ENCODE data around the gene MDFIC. TPM values are rescaled to one million over a fixed set of nuclear protein-coding genes. Genes with fewer than 3 reads are reported as not detected.

Gene MDFIC
- total RNA-seq, 1 donor from 2014 or later = 13.3 TPM

DNA sequence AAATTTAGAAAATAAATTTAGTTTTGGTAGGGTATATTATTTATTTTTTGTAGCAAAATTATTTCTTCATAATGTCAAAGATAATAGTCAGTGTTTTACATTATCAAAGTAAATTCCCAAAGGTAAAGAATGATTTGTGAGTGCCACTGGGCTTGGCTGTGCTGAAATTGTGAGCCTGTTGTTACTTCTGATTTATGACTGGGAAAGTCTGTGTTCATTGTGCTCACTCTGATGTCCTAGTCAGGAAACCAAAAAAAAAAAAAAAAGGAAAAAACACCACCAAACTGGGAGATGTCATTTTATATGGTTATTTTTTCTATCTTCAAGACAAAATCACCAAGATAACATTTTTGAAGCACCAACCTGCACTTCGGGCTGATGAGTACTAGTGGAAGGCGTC lies 44.3 kb downstream of the MDFIC start:
- intact Hi-C loops (cut with DNase I) = no loop called here
- TF ChIP-seq, protein P1, sequence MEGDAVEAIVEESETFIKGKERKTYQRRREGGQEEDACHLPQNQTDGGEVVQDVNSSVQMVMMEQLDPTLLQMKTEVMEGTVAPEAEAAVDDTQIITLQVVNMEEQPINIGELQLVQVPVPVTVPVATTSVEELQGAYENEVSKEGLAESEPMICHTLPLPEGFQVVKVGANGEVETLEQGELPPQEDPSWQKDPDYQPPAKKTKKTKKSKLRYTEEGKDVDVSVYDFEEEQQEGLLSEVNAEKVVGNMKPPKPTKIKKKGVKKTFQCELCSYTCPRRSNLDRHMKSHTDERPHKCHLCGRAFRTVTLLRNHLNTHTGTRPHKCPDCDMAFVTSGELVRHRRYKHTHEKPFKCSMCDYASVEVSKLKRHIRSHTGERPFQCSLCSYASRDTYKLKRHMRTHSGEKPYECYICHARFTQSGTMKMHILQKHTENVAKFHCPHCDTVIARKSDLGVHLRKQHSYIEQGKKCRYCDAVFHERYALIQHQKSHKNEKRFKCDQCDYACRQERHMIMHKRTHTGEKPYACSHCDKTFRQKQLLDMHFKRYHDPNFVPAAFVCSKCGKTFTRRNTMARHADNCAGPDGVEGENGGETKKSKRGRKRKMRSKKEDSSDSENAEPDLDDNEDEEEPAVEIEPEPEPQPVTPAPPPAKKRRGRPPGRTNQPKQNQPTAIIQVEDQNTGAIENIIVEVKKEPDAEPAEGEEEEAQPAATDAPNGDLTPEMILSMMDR (IDR thresholded peaks at IDR 0.05) = no peak
- no peaks in the 10 kb centered on the region for H3K4me1 ChIP-seq
- no peak overlapping the region for H3K27ac ChIP-seq
- DNase-seq (ENCODE audit: low spot score in 2 of 2) = no peak
- no peaks in the 10 kb centered on the region for H3K9me3 ChIP-seq
- no peaks in the 10 kb centered on the region for H3K27me3 ChIP-seq
- H3K4me3 ChIP-seq = no peak overlapping the region
- no peaks in the 10 kb centered on the region for H3K36me3 ChIP-seq

DNA sequence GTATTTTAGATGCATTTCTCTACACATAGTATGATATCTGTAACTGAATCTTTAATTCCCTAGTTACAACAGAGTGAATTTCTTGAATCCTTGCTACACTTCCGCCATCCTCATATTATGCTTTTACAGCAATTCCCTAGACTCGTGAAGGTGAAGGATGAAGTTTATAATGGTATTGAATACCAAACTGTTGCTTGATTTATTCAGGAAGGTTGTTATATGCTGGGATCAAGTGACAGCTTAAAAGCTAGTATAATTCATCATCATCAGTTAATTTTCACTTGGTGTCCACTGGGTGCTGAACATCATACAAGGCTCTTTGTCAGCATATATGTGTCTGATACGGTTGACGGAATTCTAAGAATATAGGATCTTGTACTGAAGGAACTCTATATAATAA lies 47.2 kb downstream of the MDFIC start:
- Histone ChIP-seq H3K36me3 (no peaks in the 10 kb centered on the region), H3K27ac (no peak overlapping the region), H3K9me3 (no peaks in the 10 kb centered on the region), H3K27me3 (no peaks in the 10 kb centered on the region), H3K4me1 (no peaks in the 10 kb centered on the region), H3K4me3 (no peak overlapping the region)
- intact Hi-C loops (cut with DNase I) = no loop called here
- DNase-seq (ENCODE audit: low spot score in 2 of 2) = no peak
- TF ChIP-seq, protein P1 (IDR thresholded peaks at IDR 0.05) = no peak

DNA sequence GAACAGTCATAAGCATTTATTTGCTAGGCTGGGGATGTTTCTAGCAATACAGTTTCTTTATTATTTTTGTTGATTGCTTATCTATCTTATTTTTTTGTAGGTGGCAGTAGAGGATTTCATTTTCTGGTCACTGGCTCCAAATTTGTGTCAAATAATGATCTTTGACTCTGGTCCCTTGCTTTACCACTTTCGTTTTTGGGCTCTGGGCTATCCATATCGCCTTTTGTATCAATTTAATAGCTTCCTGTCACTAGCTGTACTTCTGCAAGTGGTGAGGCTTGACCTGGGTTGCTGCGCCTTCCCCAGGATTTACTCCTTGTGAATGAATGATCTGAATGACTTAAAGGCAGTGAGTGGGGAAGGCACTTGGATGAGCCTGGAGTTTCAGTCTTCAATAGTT lies 48.4 kb downstream of the MDFIC start:
- no peak overlapping the region for H3K27ac ChIP-seq
- H3K4me1 ChIP-seq = no peaks in the 10 kb centered on the region
- no peaks in the 10 kb centered on the region for H3K36me3 ChIP-seq
- H3K4me3 ChIP-seq = no peak overlapping the region
- intact Hi-C loops (cut with DNase I) = no loop called here
- TF ChIP-seq, protein P1 (IDR thresholded peaks at IDR 0.05) = no peak
- no peak for DNase-seq (ENCODE audit: low spot score in 2 of 2)
- no peaks in the 10 kb centered on the region for H3K9me3 ChIP-seq
- H3K27me3 ChIP-seq = no peaks in the 10 kb centered on the region

DNA sequence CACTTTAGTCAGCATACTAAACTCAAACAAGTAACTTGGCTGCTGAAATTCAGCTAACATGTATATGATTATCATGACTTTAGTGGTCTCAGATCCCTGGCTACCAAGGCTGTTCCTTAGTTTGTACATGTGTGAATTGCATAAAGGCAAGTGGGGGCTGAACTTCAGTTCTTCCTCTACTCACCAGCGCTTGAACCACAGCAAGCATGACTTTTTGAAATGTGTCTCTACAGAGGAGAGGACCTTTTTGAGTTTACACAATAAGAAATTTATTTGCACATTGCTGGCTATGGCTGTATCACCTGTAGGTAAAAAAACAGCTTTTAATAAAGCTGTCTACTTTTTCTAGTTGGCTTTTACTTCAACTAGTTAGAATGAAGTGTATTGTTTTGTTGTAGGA lies 48.8 kb downstream of the MDFIC start:
- Histone ChIP-seq H3K4me3 (no peak overlapping the region), H3K27me3 (no peaks in the 10 kb centered on the region), H3K27ac (no peak overlapping the region), H3K9me3 (no peaks in the 10 kb centered on the region), H3K36me3 (no peaks in the 10 kb centered on the region), H3K4me1 (no peaks in the 10 kb centered on the region)
- no peak for DNase-seq (ENCODE audit: low spot score in 2 of 2)
- intact Hi-C loops (cut with DNase I) = no loop called here
- TF ChIP-seq, protein P1 (IDR thresholded peaks at IDR 0.05) = no peak

DNA sequence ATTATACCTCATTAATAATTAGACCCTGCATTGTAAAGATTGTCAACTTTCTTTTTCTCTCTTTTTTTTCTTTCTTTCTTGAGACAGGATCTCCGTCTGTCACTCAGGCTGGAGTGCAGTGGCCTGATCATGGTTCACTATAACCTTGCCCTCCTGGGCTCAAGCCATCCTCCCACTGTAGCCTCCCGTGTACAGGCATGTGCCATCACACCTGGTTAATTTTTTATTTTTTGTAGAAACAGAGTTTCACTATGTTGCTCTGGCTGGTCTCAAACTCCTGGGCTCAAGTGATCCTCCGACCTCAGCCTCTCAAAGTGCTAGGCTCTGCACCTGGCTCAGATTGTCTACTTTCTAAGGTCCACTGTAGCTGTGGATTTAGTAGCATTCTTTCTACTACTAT lies 50.7 kb downstream of the MDFIC start:
- H3K27me3 ChIP-seq = no peaks in the 10 kb centered on the region
- intact Hi-C loops (cut with DNase I) = no loop called here
- H3K27ac ChIP-seq = no peak overlapping the region
- TF ChIP-seq, protein P1 (IDR thresholded peaks at IDR 0.05) = no peak
- H3K36me3 ChIP-seq = no peaks in the 10 kb centered on the region
- H3K9me3 ChIP-seq = no peaks in the 10 kb centered on the region
- DNase-seq (ENCODE audit: low spot score in 2 of 2) = no peak
- H3K4me1 ChIP-seq = no peaks in the 10 kb centered on the region
- H3K4me3 ChIP-seq = no peak overlapping the region

DNA sequence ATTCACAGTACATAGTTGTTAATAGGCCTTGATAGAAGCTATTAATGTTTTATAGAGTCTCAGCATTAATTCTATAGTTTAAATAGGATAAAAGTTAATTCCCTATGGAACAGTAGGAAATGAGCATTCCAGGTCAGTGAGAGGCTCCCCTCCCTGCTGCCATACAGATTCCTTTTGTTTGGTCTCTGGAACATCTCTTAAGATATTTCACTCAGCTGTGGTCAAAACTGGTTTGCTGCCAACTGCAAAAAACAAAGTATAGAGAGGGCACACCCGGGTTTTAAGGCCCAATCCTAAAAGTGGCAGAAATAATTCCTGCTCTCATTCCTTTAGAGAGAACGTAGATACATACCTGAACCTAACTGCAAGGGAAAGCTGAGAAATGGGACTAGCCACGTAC lies 51.3 kb downstream of the MDFIC start:
- Histone ChIP-seq H3K4me1 (no peaks in the 10 kb centered on the region), H3K4me3 (no peak overlapping the region), H3K27ac (no peak overlapping the region), H3K27me3 (no peaks in the 10 kb centered on the region), H3K9me3 (no peaks in the 10 kb centered on the region), H3K36me3 (no peaks in the 10 kb centered on the region)
- intact Hi-C loops (cut with DNase I) = no loop called here
- TF ChIP-seq, protein P1 (IDR thresholded peaks at IDR 0.05) = no peak
- DNase-seq (ENCODE audit: low spot score in 2 of 2) = no peak
